Measurements from ENCODE around the gene KAT7. TPM values are rescaled to one million over a fixed set of nuclear protein-coding genes. Genes with fewer than 3 reads are reported as not detected.

KAT7 gene
- total and polyA plus RNA-seq, 10 of the 15 experiments (the other 5 are each of a cell fraction or from before 2014, with no cell fraction given): 6.6 to 45.8 (median 26.3) TPM

GRCh38 chr17:49839455-49839854 is 51.0 kb downstream of the KAT7 start:
- no peak overlapping the region for H3K27ac ChIP-seq (ENCODE audit: control insufficient read depth, insufficient read depth)
- H3K9me3 ChIP-seq (replicated peaks; ENCODE audit: control insufficient read depth, insufficient read depth, low read length): no peaks in the 10 kb centered on the region
- H3K36me3 ChIP-seq (ENCODE audit: control insufficient read depth in 2 of 2, insufficient read depth in 2 of 2, low read length in 1 of 2): no peaks in the 10 kb centered on the region
- no peaks in the 10 kb centered on the region for H3K27me3 ChIP-seq (replicated peaks in 1 of 2; ENCODE audit: control insufficient read depth in 2 of 2, insufficient read depth in 2 of 2, low read length in 1 of 2)
- intact Hi-C loops (cut with micrococcal nuclease; ENCODE audit: unreplicated experiment): no loop called here
- no TSS peak for BruUV-seq (replicated peaks)
- H3K4me2 ChIP-seq (ENCODE audit: control insufficient read depth, insufficient read depth): no peak overlapping the region
- H3K79me2 ChIP-seq (ENCODE audit: control insufficient read depth, insufficient read depth, low read length): no peaks in the 10 kb centered on the region
- H4K20me1 ChIP-seq (ENCODE audit: control insufficient read depth, insufficient read depth): no peaks in the 10 kb centered on the region
- no peak overlapping the region for H3K9ac ChIP-seq (ENCODE audit: control insufficient read depth, insufficient read depth, low read length)
- no peaks in the 10 kb centered on the region for H3K4me1 ChIP-seq (ENCODE audit: control insufficient read depth, insufficient read depth, low read length)
- no peak for DNase-seq (ENCODE audit: low read depth, low spot score)
- ATAC-seq: no peak
- H3K4me3 ChIP-seq: no peak overlapping the region
- ChIA-PET SMC1A (ENCODE audit: uncharacterized antibody, unreplicated experiment) (no interaction called here), POLR2A (no interaction called here), RAD21 (ENCODE audit: unreplicated experiment) (no interaction called here), CTCF (interaction anchor here (0.5 kb wide), 1 partner anchor 269 kb away, joined by 3 read pairs; no protein-coding TSS in a partner anchor)
- WGBS (ENCODE audit: insufficient coverage, insufficient replicate concordance, low lambda C conversion rate, missing lambda C conversion rate): 93% methylated on average over 5 of the region's 5 CpGs
- in situ Hi-C loops (cut with MboI): no loop called here
- FAIRE-seq: no peak
- H2AFZ ChIP-seq (ENCODE audit: control insufficient read depth, low read depth, low read length): no peak overlapping the region
- no peak for TF ChIP-seq IRF4 (IDR thresholded peaks at IDR 0.05; ENCODE audit: low read depth, low read length)
- TF ChIP-seq BACH1 (IDR thresholded peaks at IDR 0.05; ENCODE audit: borderline replicate concordance): no peak
- TF ChIP-seq CEBPZ (IDR thresholded peaks at IDR 0.05; ENCODE audit: low read depth, low read length): no peak
- no peak for TF ChIP-seq SUZ12 (IDR thresholded peaks at IDR 0.05; ENCODE audit: unreplicated experiment)
- no peak for TF ChIP-seq BHLHE40 (IDR thresholded peaks at IDR 0.05; ENCODE audit: borderline replicate concordance in 1 of 2, low read depth in 2 of 2, low read length in 1 of 2)
- no peak for TF ChIP-seq MLLT1 (IDR thresholded peaks at IDR 0.05)
- TF ChIP-seq NFYB (IDR thresholded peaks at IDR 0.05; ENCODE audit: insufficient read depth, low read depth, low read length): no peak
- TF ChIP-seq WRNIP1 (IDR thresholded peaks at IDR 0.05; ENCODE audit: borderline replicate concordance, low read depth, low read length): no peak
- no peak for TF ChIP-seq CTCF (IDR thresholded peaks at IDR 0.05 in 2 of 3, conservative IDR thresholded peaks at IDR 0.05 in 1 of 3; ENCODE audit: control insufficient read depth in 2 of 3, extremely low read depth in 1 of 3, insufficient read depth in 1 of 3, low read depth in 3 of 3, low read length in 3 of 3)
- TF ChIP-seq ESRRA (IDR thresholded peaks at IDR 0.05; ENCODE audit: low read length): no peak
- TF ChIP-seq NFXL1 (IDR thresholded peaks at IDR 0.05; ENCODE audit: borderline replicate concordance): no peak
- no peak for TF ChIP-seq BRCA1 (IDR thresholded peaks at IDR 0.05; ENCODE audit: low read depth, low read length)
- TF ChIP-seq RAD21 (IDR thresholded peaks at IDR 0.05; ENCODE audit: insufficient read depth, low read depth, low read length): no peak
- no peak for TF ChIP-seq ZBED1 (IDR thresholded peaks at IDR 0.05; ENCODE audit: borderline replicate concordance)
- no peak for TF ChIP-seq NR2C1 (IDR thresholded peaks at IDR 0.05)
- TF ChIP-seq PML (IDR thresholded peaks at IDR 0.05; ENCODE audit: low read length): no peak
- TF ChIP-seq STAT3 (IDR thresholded peaks at IDR 0.05; ENCODE audit: low read depth, low read length): no peak
- TF ChIP-seq ZNF217 (IDR thresholded peaks at IDR 0.05): no peak
- no peak for TF ChIP-seq YY1 (IDR thresholded peaks at IDR 0.05; ENCODE audit: low read depth, low read length)

Measured in GM12878 (cell line).